CD14-positive monocyte (primary cell): ENCODE measurements around the gene FAF2. TPM values are rescaled to one million over a fixed set of nuclear protein-coding genes. Genes with fewer than 3 reads are reported as not detected.

Source experiments
- DNase-seq, 3 donors: peaks; one replicate each; pipeline ENCODE4 v3.0.0-alpha.2; 2011 to 2022
- H2AFZ ChIP-seq: 2 replicates; pipeline ENCODE4 v1.6.0; 2012; ENCODE audit warnings: mild to moderate bottlenecking, low read depth, low read length, inconsistent platforms; ENCODE audit not compliant: insufficient read depth, poor library complexity, severe bottlenecking
- H3K27ac ChIP-seq, 2 donors: 1 replicate in 1 of 2; 2 replicates in 1 of 2; pipeline ENCODE4 v1.5.1; 2012 to 2013; ENCODE audit warnings: low read length in 2 of 2, control low read depth in 1 of 2, inconsistent platforms in 1 of 2, low read depth in 1 of 2, mild to moderate bottlenecking in 1 of 2
- H3K27me3 ChIP-seq, 2 donors: one replicate each; pipeline versions ENCODE4 v1.6.0 to v1.6.1; 2011 to 2013; ENCODE audit warnings: low read length in 2 of 2; ENCODE audit not compliant: control insufficient read depth in 2 of 2, insufficient read depth in 2 of 2
- H3K36me3 ChIP-seq, 2 donors: replicated peaks in 1 of 2; 1 replicate in 1 of 2; 2 replicates in 1 of 2; pipeline versions ENCODE4 v1.5.1 to v1.6.1; 2012 to 2013; ENCODE audit warnings: low read length in 2 of 2, control low read depth in 1 of 2, inconsistent platforms in 1 of 2, mild to moderate bottlenecking in 1 of 2; ENCODE audit not compliant: insufficient read depth in 2 of 2, control insufficient read depth in 1 of 2
- H3K4me1 ChIP-seq, 2 donors: 1 replicate in 1 of 2; 2 replicates in 1 of 2; pipeline versions ENCODE4 v1.5.1 to v1.6.1; 2012 to 2013; ENCODE audit warnings: low read length in 2 of 2, control low read depth in 1 of 2, inconsistent platforms in 1 of 2, mild to moderate bottlenecking in 1 of 2, moderate library complexity in 1 of 2; ENCODE audit not compliant: insufficient read depth in 2 of 2, control insufficient read depth in 1 of 2
- H3K4me2 ChIP-seq: replicated peaks from 2 replicates; pipeline ENCODE3; 2012; ENCODE audit warnings: low read length, moderate library complexity, mild to moderate bottlenecking; ENCODE audit not compliant: poor library complexity, severe bottlenecking; ENCODE audit errors: extremely low read depth
- H3K4me3 ChIP-seq, 3 experiments: fragments of 200-600 bp in 1 of 3; sonication (generic) in 1 of 3; replicated peaks in 1 of 3; 1 replicate in 2 of 3; 2 replicates in 1 of 3; pipeline ENCODE4 v1.5.1; 2011 to 2013; ENCODE audit warnings: low read length in 3 of 3, mild to moderate bottlenecking in 3 of 3, control low read depth in 2 of 3, low read depth in 2 of 3, inconsistent platforms in 1 of 3, moderate library complexity in 1 of 3
- H3K79me2 ChIP-seq: 2 replicates; pipeline ENCODE4 v1.6.0; 2012; ENCODE audit warnings: mild to moderate bottlenecking, control low read depth, inconsistent platforms, low read length, moderate library complexity; ENCODE audit not compliant: insufficient read depth
- H3K9ac ChIP-seq: 2 replicates; pipeline ENCODE4 v1.6.0; 2017; ENCODE audit warnings: low read length, mild to moderate bottlenecking; ENCODE audit not compliant: insufficient read depth, poor library complexity, severe bottlenecking
- H3K9me3 ChIP-seq, 2 donors: replicated peaks in 1 of 2; 1 replicate in 1 of 2; 2 replicates in 1 of 2; pipeline versions ENCODE4 v1.5.1 to v1.6.1; 2012 to 2013; ENCODE audit warnings: low read length in 2 of 2, control low read depth in 1 of 2; ENCODE audit not compliant: control insufficient read depth in 1 of 2, insufficient read depth in 1 of 2
- H4K20me1 ChIP-seq: 2 replicates; pipeline ENCODE4 v1.6.0; 2012; ENCODE audit warnings: mild to moderate bottlenecking, low read length, control low read depth, moderate library complexity; ENCODE audit not compliant: insufficient read depth
- H3K27ac Mint-ChIP-seq, 7 donors: one replicate each; pipeline ENCODE4 v1.8.0; 2020; ENCODE audit warnings: mild to moderate bottlenecking in 7 of 7, mixed read lengths in 7 of 7, moderate library complexity in 6 of 7, inconsistent platforms in 2 of 7
- H3K27me3 Mint-ChIP-seq, 3 donors: one replicate each; pipeline ENCODE4 v1.8.0; 2021 to 2022; ENCODE audit warnings: low read depth in 3 of 3, mild to moderate bottlenecking in 3 of 3, mixed read lengths in 3 of 3, moderate library complexity in 3 of 3, inconsistent platforms in 1 of 3
- H3K36me3 Mint-ChIP-seq, 2 donors: one replicate each; pipeline ENCODE4 v1.8.0; 2020; ENCODE audit warnings: mixed read lengths in 2 of 2, inconsistent platforms in 1 of 2, mild to moderate bottlenecking in 1 of 2
- H3K4me1 Mint-ChIP-seq: one replicate; pipeline ENCODE4 v1.8.0; 2020; ENCODE audit warnings: mild to moderate bottlenecking, mixed read lengths
- H3K4me3 Mint-ChIP-seq, 2 donors: one replicate each; pipeline ENCODE4 v1.8.0; 2020; ENCODE audit warnings: mild to moderate bottlenecking in 2 of 2, mixed read lengths in 2 of 2, moderate library complexity in 1 of 2
- H3K9me3 Mint-ChIP-seq, 7 donors: one replicate each; pipeline ENCODE4 v1.8.0; 2020 to 2022; ENCODE audit warnings: mixed read lengths in 7 of 7, mild to moderate bottlenecking in 6 of 7, moderate library complexity in 6 of 7, inconsistent platforms in 2 of 7
- WGBS: methylation state at CpG from one replicate; pipeline ENCODE4 v1.1.5; 2013; ENCODE audit warnings: missing lambda C conversion rate; ENCODE audit not compliant: insufficient coverage; 5-methylcytosine and 5-hydroxymethylcytosine counted together
- intact Hi-C, 2 donors: fragments of 100-400 bp; cut with micrococcal nuclease; formaldehyde crosslinking; loops; one replicate each; pipeline versions ENCODE4 v1.15.0 to v1.15.1; 2023
- polyA plus RNA-seq, 3 donors: library from polyadenylated mRNA; depleted of rRNA in 1 of 3; unstranded in 2 of 3; stranded (reverse) in 1 of 3; fragments of 300-500 nt in 2 of 3; fragments of >200 nt in 1 of 3; fragmentation: Illumina TruSeq in 2 of 3; gene quantifications; 1 replicate in 2 of 3; 2 replicates in 1 of 3; pipeline ENCODE4 v1.2.3, GENCODE V29; 2012 to 2021
- TF ChIP-seq, protein P1 (sequence below): fragments of 200-600 bp; IDR thresholded peaks from one replicate; pipeline ENCODE4 v1.8.0; 2022; ENCODE audit warnings: antibody characterized with exemption, mild to moderate bottlenecking

Gene FAF2
- polyA plus RNA-seq, 3 donors = 11.5 to 14.8 (median 12.2) TPM

- peaks cover 48% of the 10 kb centered on the region for H3K4me1 Mint-ChIP-seq
- Histone ChIP-seq H3K27ac (no peak overlapping the region), H3K36me3 (peaks cover 48 to 49% of the 10 kb centered on the region in 2 donors), H3K4me3 (no peak overlapping the region), H2AFZ (no peak overlapping the region), H3K27me3 (no peaks in the 10 kb centered on the region), H3K4me2 (no peak overlapping the region), H3K4me1 (peaks cover 51 to 55% of the 10 kb centered on the region in 2 donors), H3K79me2 (peaks cover 47% of the 10 kb centered on the region), H3K9me3 (no peaks in the 10 kb centered on the region), H3K9ac (no peak overlapping the region), H4K20me1 (peaks cover 80% of the 10 kb centered on the region)
- intact Hi-C loops = loop anchor here in 1 of 2 donors (10.0 kb wide), 2 partner anchors 116 to 146 kb away; partner anchors contain the start of genes CLTB, HIGD2A and NOP16
- DNase-seq = no peak
- TF ChIP-seq, protein P1, sequence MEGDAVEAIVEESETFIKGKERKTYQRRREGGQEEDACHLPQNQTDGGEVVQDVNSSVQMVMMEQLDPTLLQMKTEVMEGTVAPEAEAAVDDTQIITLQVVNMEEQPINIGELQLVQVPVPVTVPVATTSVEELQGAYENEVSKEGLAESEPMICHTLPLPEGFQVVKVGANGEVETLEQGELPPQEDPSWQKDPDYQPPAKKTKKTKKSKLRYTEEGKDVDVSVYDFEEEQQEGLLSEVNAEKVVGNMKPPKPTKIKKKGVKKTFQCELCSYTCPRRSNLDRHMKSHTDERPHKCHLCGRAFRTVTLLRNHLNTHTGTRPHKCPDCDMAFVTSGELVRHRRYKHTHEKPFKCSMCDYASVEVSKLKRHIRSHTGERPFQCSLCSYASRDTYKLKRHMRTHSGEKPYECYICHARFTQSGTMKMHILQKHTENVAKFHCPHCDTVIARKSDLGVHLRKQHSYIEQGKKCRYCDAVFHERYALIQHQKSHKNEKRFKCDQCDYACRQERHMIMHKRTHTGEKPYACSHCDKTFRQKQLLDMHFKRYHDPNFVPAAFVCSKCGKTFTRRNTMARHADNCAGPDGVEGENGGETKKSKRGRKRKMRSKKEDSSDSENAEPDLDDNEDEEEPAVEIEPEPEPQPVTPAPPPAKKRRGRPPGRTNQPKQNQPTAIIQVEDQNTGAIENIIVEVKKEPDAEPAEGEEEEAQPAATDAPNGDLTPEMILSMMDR = no peak
- peaks cover 33 to 54% of the 10 kb centered on the region in 2 donors for H3K36me3 Mint-ChIP-seq
- H3K27me3 Mint-ChIP-seq = no peaks in the 10 kb centered on the region
- H3K27ac Mint-ChIP-seq = no peak overlapping the region
- WGBS = 19% methylated on average over 18 of the region's 28 CpGs
- H3K4me3 Mint-ChIP-seq = no peak overlapping the region
- H3K9me3 Mint-ChIP-seq = no peaks in the 10 kb centered on the region
Measured at GRCh38 chr5:176530393-176530982, 82.3 kb downstream of the FAF2 start.

DNA sequence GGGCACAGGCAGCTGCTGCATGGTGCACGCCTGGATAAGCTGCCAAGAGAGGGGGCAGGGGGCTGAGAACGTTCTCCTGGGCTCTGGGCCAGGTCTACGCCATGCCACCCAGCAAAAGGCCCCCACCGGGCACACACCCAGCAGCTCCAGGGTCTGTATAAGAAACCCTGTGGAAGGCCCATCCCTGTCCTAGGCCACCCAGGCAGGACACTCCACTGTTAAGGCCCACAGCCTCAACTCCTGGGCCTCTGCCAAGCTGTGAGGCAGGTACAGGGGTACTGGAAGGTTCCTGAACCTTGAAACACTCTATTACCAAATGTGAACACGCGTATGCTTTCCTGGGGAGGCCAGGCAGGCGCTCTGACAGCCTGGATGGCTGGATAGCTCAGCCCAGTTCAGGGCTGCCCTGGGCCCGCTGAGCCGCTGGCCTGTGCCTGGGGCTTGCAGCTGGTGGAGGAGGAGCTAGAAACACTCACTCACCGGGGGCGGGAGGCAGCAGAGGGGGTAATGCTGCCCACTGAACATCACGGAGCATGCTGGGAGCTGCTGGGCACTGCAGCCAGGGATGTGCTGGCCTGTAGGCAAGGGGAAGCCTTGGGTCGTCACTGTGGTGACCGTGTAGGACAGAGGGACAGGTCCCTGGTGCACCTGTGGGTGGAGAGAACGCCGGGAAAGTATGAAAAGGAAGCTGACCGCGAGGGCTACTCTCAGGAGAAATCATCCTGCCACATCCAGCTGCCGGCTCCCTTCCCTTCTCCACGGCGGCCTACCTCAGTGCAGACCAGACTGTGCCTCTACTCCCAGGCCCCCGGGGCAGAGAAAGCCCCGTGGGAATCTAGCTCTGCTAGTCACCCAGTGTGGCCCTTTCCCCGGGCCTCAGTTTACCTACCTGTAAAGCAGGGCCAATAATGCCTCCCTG lies 83.1 kb downstream of the FAF2 start:
- H3K9me3 Mint-ChIP-seq = peaks cover 0 to 1% (median 0%) of the 10 kb centered on the region in 7 donors
- Histone ChIP-seq H3K27me3 (no peaks in the 10 kb centered on the region), H3K4me1 (peaks cover 51 to 62% of the 10 kb centered on the region in 2 donors), H3K36me3 (peaks cover 48 to 49% of the 10 kb centered on the region in 2 donors), H3K4me3 (no peak overlapping the region), H4K20me1 (peaks cover 83% of the 10 kb centered on the region), H3K9ac (no peak overlapping the region), H3K4me2 (no peak overlapping the region), H3K79me2 (peaks cover 55% of the 10 kb centered on the region), H3K27ac (no peak overlapping the region), H2AFZ (no peak overlapping the region), H3K9me3 (no peaks in the 10 kb centered on the region)
- peaks cover 32 to 52% of the 10 kb centered on the region in 2 donors for H3K36me3 Mint-ChIP-seq
- intact Hi-C loops = loop anchor here in 1 of 2 donors (10.0 kb wide), 2 partner anchors 116 to 146 kb away; partner anchors contain the start of genes CLTB, HIGD2A and NOP16
- TF ChIP-seq, protein P1 = no peak
- peaks cover 51% of the 10 kb centered on the region for H3K4me1 Mint-ChIP-seq
- H3K27ac Mint-ChIP-seq = peak overlapping the region in 1 of 7 donors; percentile 41
- WGBS = 43% methylated on average over 15 of the region's 24 CpGs
- DNase-seq = no peak
- H3K4me3 Mint-ChIP-seq = peak overlapping the region in 1 of 2 donors; percentile 30
- H3K27me3 Mint-ChIP-seq = no peaks in the 10 kb centered on the region
